ENCODE data around the gene ARMH3.

Gene ARMH3

DNA sequence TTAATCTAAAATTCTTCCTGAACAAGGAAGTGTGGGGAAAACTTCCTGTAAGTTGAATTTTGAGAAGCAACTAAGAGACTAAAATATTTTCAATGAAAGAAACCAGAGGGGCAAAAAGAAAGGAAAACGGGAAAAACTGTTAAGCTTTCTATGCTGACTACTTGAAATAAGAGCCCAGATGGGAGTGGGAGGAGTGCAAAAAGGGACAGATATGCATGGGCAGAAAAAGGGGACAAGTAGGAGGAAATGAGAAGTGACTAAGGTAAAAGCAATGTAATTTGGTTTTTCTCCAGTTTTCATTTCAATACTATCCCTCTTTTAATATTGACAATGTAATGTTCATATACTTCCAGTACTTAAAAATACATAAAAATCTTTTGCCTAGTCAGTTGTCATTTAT lies 248.8 kb downstream of the ARMH3 start:
- TF ChIP-seq ZFX (IDR thresholded peaks at IDR 0.05; ENCODE audit: borderline replicate concordance) = no peak
- TF ChIP-seq, protein P1, sequence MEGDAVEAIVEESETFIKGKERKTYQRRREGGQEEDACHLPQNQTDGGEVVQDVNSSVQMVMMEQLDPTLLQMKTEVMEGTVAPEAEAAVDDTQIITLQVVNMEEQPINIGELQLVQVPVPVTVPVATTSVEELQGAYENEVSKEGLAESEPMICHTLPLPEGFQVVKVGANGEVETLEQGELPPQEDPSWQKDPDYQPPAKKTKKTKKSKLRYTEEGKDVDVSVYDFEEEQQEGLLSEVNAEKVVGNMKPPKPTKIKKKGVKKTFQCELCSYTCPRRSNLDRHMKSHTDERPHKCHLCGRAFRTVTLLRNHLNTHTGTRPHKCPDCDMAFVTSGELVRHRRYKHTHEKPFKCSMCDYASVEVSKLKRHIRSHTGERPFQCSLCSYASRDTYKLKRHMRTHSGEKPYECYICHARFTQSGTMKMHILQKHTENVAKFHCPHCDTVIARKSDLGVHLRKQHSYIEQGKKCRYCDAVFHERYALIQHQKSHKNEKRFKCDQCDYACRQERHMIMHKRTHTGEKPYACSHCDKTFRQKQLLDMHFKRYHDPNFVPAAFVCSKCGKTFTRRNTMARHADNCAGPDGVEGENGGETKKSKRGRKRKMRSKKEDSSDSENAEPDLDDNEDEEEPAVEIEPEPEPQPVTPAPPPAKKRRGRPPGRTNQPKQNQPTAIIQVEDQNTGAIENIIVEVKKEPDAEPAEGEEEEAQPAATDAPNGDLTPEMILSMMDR (IDR thresholded peaks at IDR 0.05) = no peak

DNA sequence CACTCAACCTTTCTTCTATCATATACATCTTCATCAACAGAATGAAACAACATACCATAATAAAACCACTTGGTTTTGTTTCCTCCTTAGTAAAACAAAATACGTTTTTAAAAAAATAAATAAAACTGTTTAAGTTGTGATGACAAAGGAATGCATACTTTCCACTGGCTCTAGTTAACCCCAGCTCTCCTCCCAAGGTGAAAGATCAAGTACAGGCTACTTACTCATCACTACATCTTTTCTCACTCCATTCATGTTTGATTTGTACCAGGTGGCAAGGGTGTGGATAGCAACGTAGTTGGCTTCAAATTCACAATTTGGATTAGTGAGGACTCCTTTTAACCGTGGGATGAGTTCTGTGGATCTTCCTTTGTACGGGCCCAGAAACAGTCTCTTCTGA lies 252.5 kb downstream of the ARMH3 start:
- no peak overlapping the region for H3K27ac ChIP-seq
- TF ChIP-seq, protein P1 (IDR thresholded peaks at IDR 0.05) = no peak
- TF ChIP-seq ZFX (IDR thresholded peaks at IDR 0.05; ENCODE audit: borderline replicate concordance) = no peak

More for the DNA sequence above, 248.8 kb downstream of the ARMH3 start:
- H3K27ac ChIP-seq = no peak overlapping the region

DNA sequence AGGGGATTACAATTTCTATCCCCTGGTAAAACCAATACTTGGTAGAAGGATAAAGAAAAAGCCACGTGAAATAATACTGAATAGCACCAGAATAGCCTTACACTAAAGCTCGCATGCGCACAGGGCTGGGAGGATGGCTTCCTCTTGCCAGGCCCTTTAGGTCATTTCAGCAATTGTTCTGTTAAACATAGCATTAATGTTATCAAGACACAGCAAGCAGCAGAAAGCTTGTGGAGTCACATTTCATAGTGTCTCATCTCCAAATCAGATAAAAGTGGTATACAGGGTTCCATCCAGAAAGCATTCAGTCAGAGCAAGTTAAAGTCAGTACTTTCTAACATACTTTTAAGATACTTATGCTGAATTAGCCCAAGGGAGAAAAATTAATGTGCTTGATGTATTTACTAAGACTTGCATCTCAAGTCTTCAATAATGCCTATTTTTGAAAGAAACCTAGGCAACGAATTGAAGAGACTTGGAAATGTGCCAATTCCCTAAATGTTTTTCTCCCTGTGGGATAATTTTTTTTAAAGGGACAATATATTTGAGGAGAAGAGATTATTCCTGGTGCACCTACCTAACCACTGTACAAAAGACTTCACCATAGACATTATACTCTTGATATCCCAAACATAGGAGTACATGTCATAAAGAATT lies 258.4 kb downstream of the ARMH3 start:
- no peak for TF ChIP-seq ZFX (IDR thresholded peaks at IDR 0.05; ENCODE audit: borderline replicate concordance)
- TF ChIP-seq, protein P1 (IDR thresholded peaks at IDR 0.05) = no peak
- H3K27ac ChIP-seq = no peak overlapping the region

All from 22Rv1 (cell line).